GM21619 (cell line): ENCODE data around the gene WDR4.
"Not testable (repeated sequence)": the region's sequence is repeated elsewhere in the genome, so short reads cannot be mapped to it uniquely, and the experiment has no call there.

Experiments used
- ATAC-seq: cut with Tn5 transposase; IDR thresholded peaks from one replicate; pipeline ENCODE4 v1.9.1; 2021; ENCODE audit not compliant: unreplicated experiment

The WDR4 gene

GRCh38 chr21:42878678-42878992 is 704 bp downstream of the WDR4 start:
- ATAC-seq: no peak

GRCh38 chr21:42875811-42876210 is 3.5 kb downstream of the WDR4 start:
- ATAC-seq: not testable (repeated sequence)

- no peak for ATAC-seq
Observed at GRCh38 chr21:42873096-42873495, 6.2 kb downstream of the WDR4 start.

- ATAC-seq: no peak
Observed at GRCh38 chr21:42868196-42868595, 11.1 kb downstream of the WDR4 start.

- ATAC-seq: no peak
Observed at GRCh38 chr21:42865776-42866160, 13.6 kb downstream of the WDR4 start.

- no peak for ATAC-seq
Observed at GRCh38 chr21:42864815-42865775, 14.2 kb downstream of the WDR4 start.

GRCh38 chr21:42864286-42864685 is 15.1 kb downstream of the WDR4 start:
- ATAC-seq: no peak

- ATAC-seq: no peak
Observed at GRCh38 chr21:42863504-42863870, 15.9 kb downstream of the WDR4 start.

GRCh38 chr21:42862774-42863503 is 16.4 kb downstream of the WDR4 start:
- no peak for ATAC-seq

GRCh38 chr21:42861848-42862400 is 17.4 kb downstream of the WDR4 start:
- ATAC-seq: no peak

GRCh38 chr21:42861311-42861847 is 18.0 kb downstream of the WDR4 start:
- ATAC-seq: no peak

- ATAC-seq: no peak
Observed at GRCh38 chr21:42860345-42860744, 19.0 kb downstream of the WDR4 start.

- ATAC-seq: no peak
Observed at GRCh38 chr21:42859891-42860230, 19.5 kb downstream of the WDR4 start.

- no peak for ATAC-seq
Observed at GRCh38 chr21:42858957-42859890, 20.1 kb downstream of the WDR4 start.

- no peak for ATAC-seq
Observed at GRCh38 chr21:42858185-42858847, 21.0 kb downstream of the WDR4 start.

- no peak for ATAC-seq
Observed at GRCh38 chr21:42857216-42857615, 22.1 kb downstream of the WDR4 start.

- no peak for ATAC-seq
Observed at GRCh38 chr21:42855937-42856335, 23.4 kb downstream of the WDR4 start.

GRCh38 chr21:42855171-42855936 is 24.0 kb downstream of the WDR4 start:
- ATAC-seq: no peak

GRCh38 chr21:42854246-42855010 is 24.9 kb downstream of the WDR4 start:
- ATAC-seq: no peak
